ENCODE data around the gene MEA1.

MEA1 gene

DNA sequence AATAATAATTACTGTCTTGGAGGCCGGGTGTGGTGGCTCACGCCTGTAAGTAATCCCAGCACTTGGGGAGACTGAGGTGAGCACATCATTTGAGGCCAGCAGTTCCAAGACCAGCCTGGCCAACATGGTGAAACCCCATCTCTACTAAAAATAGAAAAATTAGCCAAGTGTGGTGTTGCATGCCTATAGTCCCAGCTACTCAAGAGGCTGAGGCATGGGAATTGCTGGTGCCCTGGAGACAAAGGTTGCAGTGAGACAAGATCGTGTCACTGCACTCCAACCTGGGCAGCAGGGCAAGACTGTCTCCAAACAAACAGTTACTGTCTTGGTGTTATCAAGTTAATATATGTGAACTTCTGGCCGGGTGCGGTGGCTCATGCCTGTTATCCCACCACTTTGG is 12.6 kb upstream of the MEA1 start:
- TF ChIP-seq CTCF (IDR thresholded peaks at IDR 0.05; ENCODE audit: low read depth, low read length) = no peak
- DNase-seq (ENCODE audit: extremely low read depth, low read depth) = no peak

DNA sequence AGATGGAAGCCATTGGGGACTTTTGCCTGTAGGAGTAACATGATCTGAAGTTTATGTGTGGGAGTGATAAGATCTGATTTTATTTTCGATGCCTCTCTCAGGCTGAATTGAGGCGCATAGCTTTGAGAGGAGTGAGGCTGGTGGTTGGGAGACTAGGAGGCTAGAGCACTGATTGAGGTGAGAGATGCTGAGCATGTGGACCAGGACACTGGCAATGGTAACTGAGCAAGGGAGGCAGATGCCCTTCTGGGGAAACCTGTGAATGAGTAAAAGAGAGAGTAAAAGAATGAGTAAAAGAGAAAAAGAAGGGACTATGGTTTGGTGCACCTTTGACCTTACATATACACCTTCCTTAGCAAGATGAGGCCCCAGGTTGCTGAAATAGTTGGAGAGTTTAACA is 10.7 kb upstream of the MEA1 start:
- no peak for DNase-seq (ENCODE audit: extremely low read depth, low read depth)

GRCh38 chr6:43021270-43022047 is 7.7 kb upstream of the MEA1 start, which contains the start of gene RRP36:
Gene RRP36 (plus strand): TSS chr6:43021623. CDS start chr6:43021655, 32 bp downstream.
- no peak for DNase-seq (ENCODE audit: extremely low read depth, low read depth)
- no peak for TF ChIP-seq CTCF (IDR thresholded peaks at IDR 0.05; ENCODE audit: low read depth, low read length)

More for the DNA sequence above, 10.7 kb upstream of the MEA1 start:
- no peak for TF ChIP-seq CTCF (IDR thresholded peaks at IDR 0.05; ENCODE audit: low read depth, low read length)

DNA sequence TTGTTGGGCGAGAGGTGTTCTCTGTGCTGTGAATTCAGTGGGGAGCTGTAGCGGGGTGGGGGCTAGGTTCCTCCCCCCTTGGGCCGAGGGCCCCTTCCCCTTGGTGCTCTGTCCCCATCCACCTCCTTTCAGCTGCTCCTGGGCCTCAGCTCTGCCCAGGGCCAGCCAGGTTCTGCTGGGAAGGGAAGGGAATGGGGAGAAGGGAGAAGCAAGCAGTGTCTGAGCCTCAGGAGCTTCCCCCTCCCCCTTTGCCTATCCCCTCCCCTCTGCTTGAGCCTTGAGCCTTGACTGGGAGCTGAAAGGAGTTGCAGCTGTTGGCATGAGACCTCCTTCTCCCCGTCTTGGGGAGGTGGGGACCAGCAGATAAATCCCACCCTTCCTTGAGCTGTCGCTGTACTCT is 7.1 kb upstream of the MEA1 start:
- no peak for DNase-seq (ENCODE audit: extremely low read depth, low read depth)
- TF ChIP-seq CTCF (IDR thresholded peaks at IDR 0.05; ENCODE audit: low read depth, low read length) = no peak

- TF ChIP-seq CTCF (IDR thresholded peaks at IDR 0.05; ENCODE audit: low read depth, low read length) = no peak
- DNase-seq (ENCODE audit: extremely low read depth, low read depth) = no peak
Measured at GRCh38 chr6:43020052-43020705, 6.4 kb upstream of the MEA1 start.

GRCh38 chr6:43019152-43019551 is 5.4 kb upstream of the MEA1 start:
- no peak for DNase-seq (ENCODE audit: extremely low read depth, low read depth)
- no peak for TF ChIP-seq CTCF (IDR thresholded peaks at IDR 0.05; ENCODE audit: low read depth, low read length)

DNA sequence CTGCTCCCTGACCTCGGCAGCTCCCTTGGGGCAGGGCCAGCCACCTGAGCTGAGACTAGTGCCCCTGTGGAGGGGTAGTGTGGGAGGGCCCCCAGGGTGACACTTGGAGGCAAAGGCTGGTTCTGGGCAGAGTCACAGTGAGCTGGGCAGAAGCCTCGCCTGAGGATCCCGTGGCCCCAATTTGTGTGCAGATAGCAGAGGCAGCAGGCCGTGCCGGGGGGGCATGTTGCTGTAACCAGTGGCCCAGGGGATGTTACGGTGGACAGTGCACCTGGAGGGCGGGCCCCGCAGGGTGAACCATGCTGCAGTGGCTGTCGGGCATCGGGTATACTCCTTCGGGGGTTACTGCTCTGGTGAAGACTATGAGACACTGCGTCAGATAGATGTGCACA is 3.2 kb upstream of the MEA1 start:
- no peak for DNase-seq (ENCODE audit: extremely low read depth, low read depth)
- no peak for TF ChIP-seq CTCF (IDR thresholded peaks at IDR 0.05; ENCODE audit: low read depth, low read length)

All from AG09319 (cell line).